GM18873 (cell line): ENCODE measurements around the gene ELMO1.

Experiments
- ATAC-seq: cut with Tn5 transposase; IDR thresholded peaks from one replicate; pipeline ENCODE4 v1.9.1; 2021; ENCODE audit warnings: mild to moderate bottlenecking, moderate library complexity, moderate number of reproducible peaks; ENCODE audit not compliant: unreplicated experiment, low FRiP score

Gene ELMO1

DNA sequence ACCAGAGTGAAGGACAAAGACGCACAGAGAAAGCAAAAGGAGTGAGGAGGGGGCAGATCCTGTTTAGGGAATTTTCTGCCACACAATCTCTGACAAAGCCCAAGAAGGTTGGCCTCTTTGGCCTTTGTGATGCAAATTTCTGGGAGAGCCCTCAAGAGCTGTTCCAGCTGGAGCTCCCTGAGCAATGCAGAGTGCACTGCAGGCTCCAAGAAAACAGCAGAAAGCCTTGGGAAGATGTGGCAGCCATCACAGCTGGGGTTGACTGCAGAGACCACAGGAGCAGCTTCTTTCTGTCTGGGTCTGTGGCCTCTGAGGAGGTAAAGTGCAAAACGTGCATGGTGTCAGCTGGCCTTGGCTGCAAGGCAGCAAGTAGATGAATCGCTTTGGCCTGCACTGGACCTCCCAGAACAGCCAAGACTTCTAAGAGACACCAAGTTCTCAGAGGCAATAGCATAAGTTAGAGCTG is 200.2 kb downstream of the ELMO1 start:
- ATAC-seq = no peak

DNA sequence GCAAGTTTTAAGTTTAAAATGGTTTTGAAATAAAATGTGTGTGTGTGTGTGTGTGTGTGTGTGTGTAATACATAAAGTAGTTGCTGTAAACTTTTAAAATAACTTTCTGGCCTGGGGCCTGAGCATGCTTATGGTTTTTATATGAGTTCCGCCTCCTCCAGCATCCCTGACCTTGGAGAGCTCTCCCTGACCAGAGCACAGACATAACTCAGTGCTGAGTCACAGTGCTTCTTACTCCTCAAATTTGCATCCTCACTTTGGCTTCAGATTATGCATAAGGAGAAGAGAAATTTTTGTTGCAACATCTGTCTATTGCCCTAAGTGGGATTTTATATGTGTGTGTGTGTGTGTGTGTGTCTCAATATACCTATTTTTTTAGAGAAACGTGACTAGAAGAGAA is 200.8 kb downstream of the ELMO1 start:
- no peak for ATAC-seq

GRCh38 chr7:37245590-37245989 is 203.1 kb downstream of the ELMO1 start:
- no peak for ATAC-seq

DNA sequence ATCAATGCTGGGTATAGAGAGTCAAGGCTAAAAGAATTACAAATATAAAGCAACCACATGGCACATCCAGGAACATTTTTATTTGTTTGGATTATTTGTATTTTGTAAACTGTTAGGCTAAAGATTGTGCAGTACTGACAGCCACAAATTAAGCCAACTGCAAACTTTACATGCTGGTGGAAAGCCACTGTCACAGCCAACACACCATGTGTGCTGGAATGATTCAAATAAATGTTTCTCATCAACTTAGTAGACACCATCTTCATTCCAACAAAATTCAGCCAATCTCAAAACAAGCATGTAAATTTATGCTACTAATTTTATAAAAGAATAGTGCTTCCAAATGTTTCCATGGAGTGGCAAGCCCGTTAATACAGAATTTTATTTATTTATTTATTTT is 211.8 kb downstream of the ELMO1 start:
- ATAC-seq = no peak

- ATAC-seq = no peak
Measured at GRCh38 chr7:37235813-37236212, 212.9 kb downstream of the ELMO1 start.

DNA sequence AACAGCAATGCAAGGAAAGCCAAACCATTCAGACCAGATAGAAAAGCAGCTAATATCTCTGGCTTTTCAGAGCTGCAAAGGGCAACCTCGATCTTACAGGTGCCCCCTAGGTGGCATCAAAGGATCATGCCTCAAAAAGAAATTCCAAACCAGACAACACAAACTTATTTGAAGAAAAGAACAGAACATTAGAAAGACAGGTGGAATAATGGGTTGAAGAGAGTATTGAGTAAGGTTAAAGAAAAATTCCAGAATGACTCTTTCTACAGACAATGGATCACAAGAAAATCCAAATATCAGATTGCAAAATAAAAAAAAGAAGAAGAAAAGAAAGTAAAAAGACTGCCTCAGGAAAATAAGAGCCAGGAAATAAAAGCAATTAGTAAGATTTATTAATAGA is 213.7 kb downstream of the ELMO1 start:
- no peak for ATAC-seq

DNA sequence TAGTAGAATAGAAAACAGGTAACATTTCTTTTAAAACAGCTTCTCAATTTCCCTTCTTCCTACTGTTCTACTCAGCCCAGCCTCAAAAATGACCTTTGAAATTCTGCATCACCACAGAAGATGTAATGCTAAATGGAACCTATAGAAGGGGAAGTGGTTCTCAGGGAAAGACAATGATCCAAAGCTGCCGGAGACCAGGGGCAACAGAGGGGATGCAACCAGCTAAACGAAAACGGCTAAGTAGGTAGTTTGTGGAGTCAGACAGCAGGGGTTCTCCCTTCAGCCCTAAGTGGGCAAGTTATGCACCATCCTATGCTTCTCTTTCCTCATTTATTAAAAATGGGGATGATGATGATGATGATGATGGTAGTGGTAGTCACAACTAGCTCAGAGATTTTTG is 214.3 kb downstream of the ELMO1 start:
- ATAC-seq = no peak

- ATAC-seq = no peak
Measured at GRCh38 chr7:37231613-37232012, 217.1 kb downstream of the ELMO1 start.

- ATAC-seq = no peak
Measured at GRCh38 chr7:37230221-37230620, 218.4 kb downstream of the ELMO1 start.

DNA sequence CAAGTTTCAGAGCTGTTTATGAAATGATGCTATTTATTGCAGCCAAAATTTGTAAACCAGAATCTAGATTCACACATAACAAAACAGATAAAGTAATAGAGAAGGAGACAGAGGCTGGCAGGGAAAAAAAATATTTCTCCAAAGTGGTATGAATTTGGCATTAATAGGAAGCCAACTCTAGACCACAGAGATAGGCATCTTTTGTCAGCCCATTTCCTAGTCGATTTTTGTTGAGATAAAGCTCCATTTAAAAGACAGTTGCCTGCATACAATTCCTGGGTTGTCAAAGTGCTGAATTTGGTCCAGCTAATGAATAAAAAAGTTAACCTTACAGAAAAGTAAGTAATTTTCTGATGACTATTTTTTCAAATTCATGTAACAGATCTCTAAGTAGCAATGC is 219.3 kb downstream of the ELMO1 start:
- no peak for ATAC-seq

DNA sequence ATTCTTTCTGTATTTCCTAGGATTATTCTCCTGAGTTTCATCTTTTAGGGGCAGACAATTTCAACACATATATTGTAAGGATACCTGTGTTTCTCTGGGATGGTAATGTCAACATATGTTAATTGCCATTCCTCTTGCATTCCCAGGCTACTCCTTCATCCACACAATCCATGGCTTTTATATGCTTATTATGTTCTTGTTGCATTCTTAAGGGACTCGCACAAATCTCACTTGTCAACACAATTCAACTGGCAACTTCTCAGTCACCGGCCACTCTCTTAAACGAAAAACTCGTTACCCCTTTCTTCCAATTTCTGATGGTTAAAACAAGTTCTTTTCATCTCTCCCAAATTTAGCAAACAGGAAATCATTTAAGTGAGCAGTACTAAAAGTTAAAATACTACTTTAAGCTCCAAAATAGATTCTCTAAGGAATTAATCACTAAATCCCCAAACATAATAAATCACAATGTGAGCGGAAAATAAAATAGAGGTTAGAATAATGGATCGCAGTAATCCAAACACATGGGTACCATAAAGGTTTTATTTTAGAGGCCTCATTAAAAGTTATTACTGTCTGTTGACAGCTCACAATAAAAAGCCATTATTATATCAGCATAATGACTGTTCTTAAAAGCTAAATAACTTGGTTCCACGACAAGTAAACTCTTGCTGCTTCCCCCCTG is 223.2 kb downstream of the ELMO1 start:
- ATAC-seq = no peak

- ATAC-seq = no peak
Measured at GRCh38 chr7:37224746-37225145, 223.9 kb downstream of the ELMO1 start.

- no peak for ATAC-seq
Measured at GRCh38 chr7:37220664-37221063, 228.0 kb downstream of the ELMO1 start.

GRCh38 chr7:37218956-37219355 is 229.7 kb downstream of the ELMO1 start:
- ATAC-seq = no peak

DNA sequence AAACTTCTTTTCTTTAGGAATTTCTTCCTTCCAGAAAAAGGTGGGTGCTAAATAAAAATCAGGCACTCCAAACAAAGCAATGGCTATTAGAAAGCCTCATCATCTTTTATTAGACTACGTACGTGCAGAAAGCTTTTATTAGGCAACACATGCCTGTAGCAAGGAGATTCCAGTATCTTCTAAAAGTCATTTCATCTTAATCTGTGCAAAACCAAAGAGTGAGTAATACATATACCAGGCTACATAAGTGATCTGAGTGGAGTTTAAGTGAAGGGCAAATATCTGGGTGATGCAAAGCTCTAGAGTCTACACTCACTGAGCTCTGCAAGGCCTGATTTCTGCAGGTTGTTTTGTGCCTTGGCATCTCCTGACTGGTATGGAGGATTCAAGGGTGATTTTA is 231.7 kb downstream of the ELMO1 start:
- no peak for ATAC-seq

DNA sequence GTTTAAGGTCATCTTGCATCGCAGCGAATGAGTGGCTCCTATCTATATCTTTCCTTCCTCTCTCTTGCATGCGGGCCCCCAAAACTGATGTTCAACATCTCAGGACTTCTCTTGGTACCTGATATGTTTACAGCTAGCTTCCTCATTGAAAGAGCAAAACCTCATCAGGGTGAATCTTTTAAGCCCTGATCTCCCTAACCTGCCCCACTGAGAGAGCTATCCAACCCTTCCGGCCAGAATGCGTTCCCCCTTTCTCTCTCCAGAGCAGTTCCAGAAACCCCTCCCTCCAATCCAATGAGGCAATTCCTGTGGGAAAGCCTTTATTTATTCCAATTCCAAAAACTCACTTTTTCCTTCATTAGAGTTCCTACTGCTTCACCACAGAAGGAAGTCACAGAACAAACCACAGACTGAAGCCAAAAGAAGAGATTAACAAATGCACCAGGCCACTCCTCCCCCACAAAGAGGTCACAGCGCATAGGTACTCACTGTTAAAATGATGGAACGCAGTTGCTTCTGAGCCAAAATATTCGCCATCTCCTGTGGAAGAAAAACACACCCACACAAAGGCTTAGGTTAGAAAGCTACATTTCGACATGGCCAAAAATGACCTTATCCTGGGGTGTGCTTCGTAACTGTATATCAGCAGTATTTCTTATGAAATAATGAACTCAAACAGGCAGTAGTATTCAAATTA is 232.4 kb downstream of the ELMO1 start:
- no peak for ATAC-seq

GRCh38 chr7:37215290-37215923 is 233.3 kb downstream of the ELMO1 start:
- no peak for ATAC-seq

GRCh38 chr7:37212556-37212955 is 236.1 kb downstream of the ELMO1 start:
- no peak for ATAC-seq

- peak; percentile 57 for ATAC-seq
Measured at GRCh38 chr7:37212051-37212450, 236.6 kb downstream of the ELMO1 start.

GRCh38 chr7:37211097-37211880 is 237.4 kb downstream of the ELMO1 start:
- no peak for ATAC-seq

- no peak for ATAC-seq
Measured at GRCh38 chr7:37209195-37209594, 239.5 kb downstream of the ELMO1 start.
